ENCODE measurements around the gene LURAP1L. TPM values are rescaled to one million over a fixed set of nuclear protein-coding genes. Genes with fewer than 3 reads are reported as not detected.

The LURAP1L gene
- total and polyA plus RNA-seq, 9 donors: 1.7 to 10.8 (median 4.2) TPM

DNA sequence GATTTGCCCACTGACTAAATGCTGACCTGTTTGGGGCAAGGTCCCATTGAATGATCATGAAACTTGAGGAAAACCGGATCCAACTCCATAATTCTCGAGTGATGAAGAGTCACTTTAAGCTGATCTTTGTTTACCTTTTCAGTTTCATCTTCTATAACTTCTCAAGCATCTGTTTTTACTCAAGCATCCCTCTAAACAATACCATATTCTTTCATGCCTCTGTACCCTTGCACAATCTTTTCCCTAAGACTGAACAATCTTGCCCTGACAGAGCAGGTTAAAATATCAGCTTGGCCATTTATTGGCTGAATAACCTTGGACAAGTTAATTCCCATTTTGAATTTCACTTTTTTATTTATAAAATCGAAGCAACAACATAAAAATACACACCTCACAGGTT, 41.8 kb upstream of the LURAP1L start:
- WGBS, 3 donors: 71 to 78% (median 72%) methylated on average over 3 of the region's 3 CpGs
- Histone ChIP-seq H3K4me3 (no peak overlapping the region), H3K27me3 (no peaks in the 10 kb centered on the region), H3K36me3 (no peaks in the 10 kb centered on the region), H3K9me3 (no peaks in the 10 kb centered on the region), H3K4me1 (ENCODE audit: insufficient read depth) (no peaks in the 10 kb centered on the region), H3K27ac (no peak overlapping the region)
- TF ChIP-seq EP300 (IDR thresholded peaks at IDR 0.05) (no peak), POLR2A (IDR thresholded peaks at IDR 0.05) (no peak)
- TF ChIP-seq, protein P1, sequence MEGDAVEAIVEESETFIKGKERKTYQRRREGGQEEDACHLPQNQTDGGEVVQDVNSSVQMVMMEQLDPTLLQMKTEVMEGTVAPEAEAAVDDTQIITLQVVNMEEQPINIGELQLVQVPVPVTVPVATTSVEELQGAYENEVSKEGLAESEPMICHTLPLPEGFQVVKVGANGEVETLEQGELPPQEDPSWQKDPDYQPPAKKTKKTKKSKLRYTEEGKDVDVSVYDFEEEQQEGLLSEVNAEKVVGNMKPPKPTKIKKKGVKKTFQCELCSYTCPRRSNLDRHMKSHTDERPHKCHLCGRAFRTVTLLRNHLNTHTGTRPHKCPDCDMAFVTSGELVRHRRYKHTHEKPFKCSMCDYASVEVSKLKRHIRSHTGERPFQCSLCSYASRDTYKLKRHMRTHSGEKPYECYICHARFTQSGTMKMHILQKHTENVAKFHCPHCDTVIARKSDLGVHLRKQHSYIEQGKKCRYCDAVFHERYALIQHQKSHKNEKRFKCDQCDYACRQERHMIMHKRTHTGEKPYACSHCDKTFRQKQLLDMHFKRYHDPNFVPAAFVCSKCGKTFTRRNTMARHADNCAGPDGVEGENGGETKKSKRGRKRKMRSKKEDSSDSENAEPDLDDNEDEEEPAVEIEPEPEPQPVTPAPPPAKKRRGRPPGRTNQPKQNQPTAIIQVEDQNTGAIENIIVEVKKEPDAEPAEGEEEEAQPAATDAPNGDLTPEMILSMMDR (IDR thresholded peaks at IDR 0.05): no peak
- intact Hi-C loops (cut with DNase I): no loop called here
- no peak for DNase-seq

DNA sequence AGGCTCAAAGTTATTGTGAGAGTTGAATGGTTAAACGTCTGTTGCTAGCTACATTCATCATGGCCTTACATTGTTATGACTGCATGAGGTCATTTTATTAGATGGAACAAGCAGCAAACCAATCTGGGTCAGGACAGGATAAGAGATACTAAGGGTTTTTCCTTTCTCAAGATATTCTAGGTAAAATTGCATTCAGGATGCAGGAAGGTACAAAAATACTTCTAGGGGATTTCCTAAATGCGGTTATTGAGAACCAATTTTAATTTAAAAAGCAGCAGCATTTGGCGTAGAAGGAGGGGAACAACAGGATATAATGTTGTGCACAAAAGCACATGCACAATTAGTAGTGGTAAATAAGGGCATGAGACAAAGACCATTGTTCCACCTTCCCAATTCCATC, 39.2 kb upstream of the LURAP1L start:
- TF ChIP-seq POLR2A (IDR thresholded peaks at IDR 0.05): no peak
- TF ChIP-seq EP300 (IDR thresholded peaks at IDR 0.05): no peak
- TF ChIP-seq, protein P1 (IDR thresholded peaks at IDR 0.05): no peak
- Histone ChIP-seq H3K4me3 (no peak overlapping the region), H3K4me1 (ENCODE audit: insufficient read depth) (no peaks in the 10 kb centered on the region), H3K27me3 (no peaks in the 10 kb centered on the region), H3K9me3 (no peaks in the 10 kb centered on the region), H3K27ac (no peak overlapping the region), H3K36me3 (no peaks in the 10 kb centered on the region)
- intact Hi-C loops (cut with DNase I): no loop called here
- 39 to 69% (median 67%) methylated on average over 3 of the region's 3 CpGs for WGBS, 3 donors
- DNase-seq: no peak

DNA sequence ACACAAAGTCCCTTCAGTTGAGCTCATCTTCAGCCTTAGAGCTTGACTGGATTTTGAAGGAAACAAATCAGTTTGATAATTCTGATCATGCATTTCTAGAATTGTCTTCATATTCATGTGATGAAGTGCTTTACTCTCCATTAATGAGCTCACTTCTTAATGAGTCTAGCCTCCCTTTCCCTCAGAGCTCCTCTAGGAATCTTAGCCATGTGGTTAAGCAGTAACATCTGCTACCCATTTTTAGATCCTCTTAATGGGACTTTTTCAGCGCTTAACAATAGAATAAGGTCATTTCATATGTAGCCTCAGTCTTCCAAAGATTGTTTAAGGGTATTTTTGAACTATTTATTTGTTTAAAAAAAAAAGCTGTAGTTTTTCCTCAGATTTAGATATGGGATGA, 36.9 kb upstream of the LURAP1L start:
- no peak for DNase-seq
- Histone ChIP-seq H3K4me3 (no peak overlapping the region), H3K27ac (no peak overlapping the region), H3K27me3 (no peaks in the 10 kb centered on the region), H3K36me3 (no peaks in the 10 kb centered on the region), H3K4me1 (ENCODE audit: insufficient read depth) (no peaks in the 10 kb centered on the region), H3K9me3 (no peaks in the 10 kb centered on the region)
- TF ChIP-seq POLR2A (IDR thresholded peaks at IDR 0.05) (no peak), EP300 (IDR thresholded peaks at IDR 0.05) (no peak)
- TF ChIP-seq, protein P1 (IDR thresholded peaks at IDR 0.05): no peak
- WGBS, 3 donors: 0% methylated on average over 1 of the region's 1 CpG
- intact Hi-C loops (cut with DNase I): no loop called here

DNA sequence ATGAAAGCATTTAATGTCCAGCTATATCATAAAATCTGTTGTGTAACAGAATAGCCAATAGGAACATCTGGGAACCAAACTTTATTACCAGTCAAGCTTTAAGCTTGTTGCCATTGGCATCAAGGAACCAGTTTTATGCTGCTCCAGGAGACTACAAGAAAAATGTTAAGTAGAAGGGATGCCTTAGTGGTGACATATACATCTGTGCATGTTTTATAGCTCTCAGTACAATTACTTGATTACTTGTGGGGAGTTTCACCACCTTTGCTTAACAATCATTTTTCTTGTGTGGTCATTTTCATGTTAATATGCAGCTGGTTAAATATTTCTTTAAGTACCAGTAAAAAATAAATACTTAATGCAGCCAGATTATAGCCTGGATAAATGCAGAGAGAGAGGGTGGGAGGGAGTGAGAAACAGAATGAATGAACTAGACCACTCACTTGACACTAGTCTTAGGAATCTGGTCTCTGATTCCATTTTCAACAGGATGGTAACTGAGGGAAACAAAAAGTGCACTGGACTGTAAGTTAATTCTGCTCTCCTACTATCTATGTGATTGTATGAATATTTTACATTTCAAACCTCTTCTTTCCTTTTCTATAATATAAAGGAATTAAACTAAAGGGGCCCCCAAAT, 35.7 kb upstream of the LURAP1L start:
- Histone ChIP-seq H3K4me1 (ENCODE audit: insufficient read depth) (no peaks in the 10 kb centered on the region), H3K9me3 (no peaks in the 10 kb centered on the region), H3K4me3 (no peak overlapping the region), H3K27me3 (no peaks in the 10 kb centered on the region), H3K36me3 (no peaks in the 10 kb centered on the region), H3K27ac (no peak overlapping the region)
- no peak for DNase-seq
- TF ChIP-seq POLR2A (IDR thresholded peaks at IDR 0.05) (no peak), EP300 (IDR thresholded peaks at IDR 0.05) (no peak)
- TF ChIP-seq, protein P1 (IDR thresholded peaks at IDR 0.05): no peak
- intact Hi-C loops (cut with DNase I): no loop called here

Data from ovary (tissue), 9 donors.